Measurements from ENCODE around the gene ACTG2.

Gene ACTG2

GRCh38 chr2:73914667-73915066 is 21.9 kb downstream of the ACTG2 start:
- DNase-seq (ENCODE audit: low read depth), result no peak

GRCh38 chr2:73915437-73915993 is 22.7 kb downstream of the ACTG2 start:
- no peak for DNase-seq (ENCODE audit: low read depth)

- DNase-seq (ENCODE audit: low read depth), result no peak
Measured at GRCh38 chr2:73916666-73917065, 23.9 kb downstream of the ACTG2 start.

- no peak for DNase-seq (ENCODE audit: low read depth)
Measured at GRCh38 chr2:73917296-73917695, 24.5 kb downstream of the ACTG2 start.

- DNase-seq (ENCODE audit: low read depth), result no peak
Measured at GRCh38 chr2:73917696-73918207, 24.9 kb downstream of the ACTG2 start.

- DNase-seq (ENCODE audit: low read depth), result no peak
Measured at GRCh38 chr2:73918856-73919255, 26.0 kb downstream of the ACTG2 start.

GRCh38 chr2:73919596-73920228 is 26.9 kb downstream of the ACTG2 start:
- no peak for DNase-seq (ENCODE audit: low read depth)

GRCh38 chr2:73920577-73921545 is 28.1 kb downstream of the ACTG2 start:
- DNase-seq (ENCODE audit: low read depth), result peak; percentile 5

- DNase-seq (ENCODE audit: low read depth), result no peak
Measured at GRCh38 chr2:73921581-73921980, 28.8 kb downstream of the ACTG2 start.

GRCh38 chr2:73922681-73923080 is 29.9 kb downstream of the ACTG2 start:
- DNase-seq (ENCODE audit: low read depth), result no peak

- no peak for DNase-seq (ENCODE audit: low read depth)
Measured at GRCh38 chr2:73925033-73925704, 32.4 kb downstream of the ACTG2 start.

GRCh38 chr2:73925853-73926492 is 33.2 kb downstream of the ACTG2 start:
- DNase-seq (ENCODE audit: low read depth), result no peak

- peak; percentile 92 for DNase-seq (ENCODE audit: low read depth)
Measured at GRCh38 chr2:73926493-73927327, 33.9 kb downstream of the ACTG2 start, which contains the start of gene DGUOK. Gene DGUOK (plus strand): TSS chr2:73926880. CDS start chr2:73926911, 31 bp downstream.

- no peak for DNase-seq (ENCODE audit: low read depth)
Measured at GRCh38 chr2:73927344-73927743, 34.5 kb downstream of the ACTG2 start.

GRCh38 chr2:73928963-73929347 is 36.1 kb downstream of the ACTG2 start:
- DNase-seq (ENCODE audit: low read depth), result no peak

- no peak for DNase-seq (ENCODE audit: low read depth)
Measured at GRCh38 chr2:73930386-73930785, 37.6 kb downstream of the ACTG2 start.

- no peak for DNase-seq (ENCODE audit: low read depth)
Measured at GRCh38 chr2:73931531-73932500, 39.0 kb downstream of the ACTG2 start.

- no peak for DNase-seq (ENCODE audit: low read depth)
Measured at GRCh38 chr2:73933194-73933593, 40.4 kb downstream of the ACTG2 start.

GRCh38 chr2:73935641-73936040 is 42.8 kb downstream of the ACTG2 start:
- DNase-seq (ENCODE audit: low read depth), result no peak
